Measurements from ENCODE around the gene PLA2R1.
A peak's percentile ranks its signal among the peaks of the same experiment; 100 is the strongest.

The PLA2R1 gene

GRCh38 chr2:159892990-159893810 lies 169.2 kb downstream of the PLA2R1 start:
- H2AK5ac ChIP-seq (ENCODE audit: low read depth, low read length), result no peak overlapping the region
- no peaks in the 10 kb centered on the region for H3K79me1 ChIP-seq (ENCODE audit: low read depth, low read length)
- no peak overlapping the region for H3K14ac ChIP-seq (ENCODE audit: low read length)
- H2BK120ac ChIP-seq (ENCODE audit: low read depth, low read length), result no peak overlapping the region
- H2BK15ac ChIP-seq (ENCODE audit: low read length), result no peak overlapping the region
- no peak overlapping the region for H3K9ac ChIP-seq (ENCODE audit: low read depth, low read length, poor library complexity)
- no peak overlapping the region for H2BK5ac ChIP-seq (ENCODE audit: low read length)
- no peak overlapping the region for H3K27ac ChIP-seq (replicated peaks; ENCODE audit: low read length)
- no peak overlapping the region for H3K18ac ChIP-seq (ENCODE audit: low read length)
- no peaks in the 10 kb centered on the region for H3K9me3 ChIP-seq (replicated peaks in 1 of 2; ENCODE audit: control insufficient read depth in 2 of 2, insufficient read depth in 1 of 2, low read depth in 1 of 2, low read length in 2 of 2)
- no peak for DNase-seq (ENCODE audit: low spot score)
- no peak overlapping the region for H2BK12ac ChIP-seq (ENCODE audit: low read length)
- H3K36me3 ChIP-seq (replicated peaks in 1 of 2; ENCODE audit: control insufficient read depth in 2 of 2, insufficient read depth in 2 of 2, low read length in 2 of 2), result no peaks in the 10 kb centered on the region
- H3K27me3 ChIP-seq (ENCODE audit: control insufficient read depth in 3 of 3, insufficient read depth in 3 of 3, low read depth in 1 of 3, low read length in 3 of 3), result peaks cover 0 to 4% (median 0%) of the 10 kb centered on the region in 3 experiments
- no peaks in the 10 kb centered on the region for H3K4me1 ChIP-seq (ENCODE audit: control insufficient read depth in 2 of 2, insufficient read depth in 1 of 2, low read depth in 1 of 2, low read length in 2 of 2)
- H2AFZ ChIP-seq (ENCODE audit: low read length), result no peak overlapping the region
- no peak overlapping the region for H4K91ac ChIP-seq (ENCODE audit: low read depth, low read length, poor library complexity)
- no peak overlapping the region for H3K4me2 ChIP-seq (ENCODE audit: insufficient read depth, low read length, poor library complexity, severe bottlenecking)
- H3K4ac ChIP-seq (ENCODE audit: low read length), result no peak overlapping the region
- no peak overlapping the region for H4K8ac ChIP-seq (ENCODE audit: low read depth, low read length)
- H3K4me3 ChIP-seq (ENCODE audit: low read length in 2 of 2), result no peak overlapping the region
- H3K23ac ChIP-seq (ENCODE audit: low read depth, low read length, poor library complexity), result no peak overlapping the region
- no CpG with 5 or more reads among the region's 8 CpGs for WGBS, 2 donors (ENCODE audit: extremely low coverage in 2 of 2, insufficient read length in 2 of 2, insufficient replicate concordance in 1 of 2)

- Histone ChIP-seq H3K4me3 (ENCODE audit: low read length in 2 of 2) (no peak overlapping the region), H2BK120ac (ENCODE audit: low read depth, low read length) (no peak overlapping the region), H2AK5ac (ENCODE audit: low read depth, low read length) (no peak overlapping the region), H3K4me2 (ENCODE audit: insufficient read depth, low read length, poor library complexity, severe bottlenecking) (no peak overlapping the region), H2BK12ac (ENCODE audit: low read length) (no peak overlapping the region), H3K9ac (ENCODE audit: low read depth, low read length, poor library complexity) (no peak overlapping the region), H3K36me3 (replicated peaks in 1 of 2; ENCODE audit: control insufficient read depth in 2 of 2, insufficient read depth in 2 of 2, low read length in 2 of 2) (no peaks in the 10 kb centered on the region), H3K27ac (replicated peaks; ENCODE audit: low read length) (no peak overlapping the region), H3K14ac (ENCODE audit: low read length) (no peak overlapping the region), H3K27me3 (ENCODE audit: control insufficient read depth in 3 of 3, insufficient read depth in 3 of 3, low read depth in 1 of 3, low read length in 3 of 3) (peaks cover 0 to 4% (median 0%) of the 10 kb centered on the region in 3 experiments), H3K79me1 (ENCODE audit: low read depth, low read length) (no peaks in the 10 kb centered on the region), H4K91ac (ENCODE audit: low read depth, low read length, poor library complexity) (no peak overlapping the region), H2BK15ac (ENCODE audit: low read length) (no peak overlapping the region), H3K4me1 (ENCODE audit: control insufficient read depth in 2 of 2, insufficient read depth in 1 of 2, low read depth in 1 of 2, low read length in 2 of 2) (no peaks in the 10 kb centered on the region), H2AFZ (ENCODE audit: low read length) (no peak overlapping the region), H3K4ac (ENCODE audit: low read length) (no peak overlapping the region), H3K23ac (ENCODE audit: low read depth, low read length, poor library complexity) (no peak overlapping the region), H3K9me3 (replicated peaks in 1 of 2; ENCODE audit: control insufficient read depth in 2 of 2, insufficient read depth in 1 of 2, low read depth in 1 of 2, low read length in 2 of 2) (no peaks in the 10 kb centered on the region), H2BK5ac (ENCODE audit: low read length) (no peak overlapping the region), H4K8ac (ENCODE audit: low read depth, low read length) (no peak overlapping the region), H3K18ac (ENCODE audit: low read length) (no peak overlapping the region)
- WGBS, 2 donors (ENCODE audit: extremely low coverage in 2 of 2, insufficient read length in 2 of 2, insufficient replicate concordance in 1 of 2), result no CpG with 5 or more reads among the region's 2 CpGs
- no peak for DNase-seq (ENCODE audit: low spot score)
Observed at GRCh38 chr2:159891917-159892730, 170.3 kb downstream of the PLA2R1 start.

GRCh38 chr2:159891267-159891588 lies 171.2 kb downstream of the PLA2R1 start:
- no peaks in the 10 kb centered on the region for H3K36me3 ChIP-seq (replicated peaks in 1 of 2; ENCODE audit: control insufficient read depth in 2 of 2, insufficient read depth in 2 of 2, low read length in 2 of 2)
- H3K79me1 ChIP-seq (ENCODE audit: low read depth, low read length), result no peaks in the 10 kb centered on the region
- no peak overlapping the region for H3K4me3 ChIP-seq (ENCODE audit: low read length in 2 of 2)
- H3K14ac ChIP-seq (ENCODE audit: low read length), result no peak overlapping the region
- H3K27me3 ChIP-seq (ENCODE audit: control insufficient read depth in 3 of 3, insufficient read depth in 3 of 3, low read depth in 1 of 3, low read length in 3 of 3), result peaks cover 0 to 4% (median 0%) of the 10 kb centered on the region in 3 experiments
- no peak overlapping the region for H2AFZ ChIP-seq (ENCODE audit: low read length)
- H3K4me2 ChIP-seq (ENCODE audit: insufficient read depth, low read length, poor library complexity, severe bottlenecking), result no peak overlapping the region
- H2BK120ac ChIP-seq (ENCODE audit: low read depth, low read length), result no peak overlapping the region
- no peak overlapping the region for H3K4ac ChIP-seq (ENCODE audit: low read length)
- H3K9ac ChIP-seq (ENCODE audit: low read depth, low read length, poor library complexity), result no peak overlapping the region
- no peak overlapping the region for H2AK5ac ChIP-seq (ENCODE audit: low read depth, low read length)
- H3K23ac ChIP-seq (ENCODE audit: low read depth, low read length, poor library complexity), result no peak overlapping the region
- no peak overlapping the region for H4K91ac ChIP-seq (ENCODE audit: low read depth, low read length, poor library complexity)
- H2BK12ac ChIP-seq (ENCODE audit: low read length), result no peak overlapping the region
- H3K27ac ChIP-seq (replicated peaks; ENCODE audit: low read length), result no peak overlapping the region
- H2BK5ac ChIP-seq (ENCODE audit: low read length), result no peak overlapping the region
- no peak overlapping the region for H2BK15ac ChIP-seq (ENCODE audit: low read length)
- no peaks in the 10 kb centered on the region for H3K9me3 ChIP-seq (replicated peaks in 1 of 2; ENCODE audit: control insufficient read depth in 2 of 2, insufficient read depth in 1 of 2, low read depth in 1 of 2, low read length in 2 of 2)
- H4K8ac ChIP-seq (ENCODE audit: low read depth, low read length), result no peak overlapping the region
- DNase-seq (ENCODE audit: low spot score), result no peak
- H3K4me1 ChIP-seq (ENCODE audit: control insufficient read depth in 2 of 2, insufficient read depth in 1 of 2, low read depth in 1 of 2, low read length in 2 of 2), result no peaks in the 10 kb centered on the region
- no peak overlapping the region for H3K18ac ChIP-seq (ENCODE audit: low read length)

- no CpG with 5 or more reads among the region's 1 CpG for WGBS, 2 donors (ENCODE audit: extremely low coverage in 2 of 2, insufficient read length in 2 of 2, insufficient replicate concordance in 1 of 2)
- no peak overlapping the region for H3K4me3 ChIP-seq (ENCODE audit: low read length in 2 of 2)
Observed at GRCh38 chr2:159890551-159891266, 171.7 kb downstream of the PLA2R1 start.

More at GRCh38 chr2:159890551-159891266, 171.7 kb downstream of the PLA2R1 start:
- Histone ChIP-seq H3K9ac (ENCODE audit: low read depth, low read length, poor library complexity) (no peak overlapping the region), H3K23ac (ENCODE audit: low read depth, low read length, poor library complexity) (no peak overlapping the region), H3K79me1 (ENCODE audit: low read depth, low read length) (no peaks in the 10 kb centered on the region), H3K27me3 (ENCODE audit: control insufficient read depth in 3 of 3, insufficient read depth in 3 of 3, low read depth in 1 of 3, low read length in 3 of 3) (peaks cover 0 to 4% (median 0%) of the 10 kb centered on the region in 3 experiments), H3K4ac (ENCODE audit: low read length) (no peak overlapping the region), H4K8ac (ENCODE audit: low read depth, low read length) (no peak overlapping the region), H3K9me3 (replicated peaks in 1 of 2; ENCODE audit: control insufficient read depth in 2 of 2, insufficient read depth in 1 of 2, low read depth in 1 of 2, low read length in 2 of 2) (no peaks in the 10 kb centered on the region), H2AFZ (ENCODE audit: low read length) (no peak overlapping the region), H3K27ac (replicated peaks; ENCODE audit: low read length) (no peak overlapping the region), H2BK15ac (ENCODE audit: low read length) (no peak overlapping the region), H2BK120ac (ENCODE audit: low read depth, low read length) (no peak overlapping the region), H2BK12ac (ENCODE audit: low read length) (no peak overlapping the region), H3K36me3 (replicated peaks in 1 of 2; ENCODE audit: control insufficient read depth in 2 of 2, insufficient read depth in 2 of 2, low read length in 2 of 2) (no peaks in the 10 kb centered on the region), H2BK5ac (ENCODE audit: low read length) (no peak overlapping the region), H4K91ac (ENCODE audit: low read depth, low read length, poor library complexity) (no peak overlapping the region), H3K18ac (ENCODE audit: low read length) (no peak overlapping the region), H3K14ac (ENCODE audit: low read length) (peak overlapping the region; percentile 39), H3K4me1 (ENCODE audit: control insufficient read depth in 2 of 2, insufficient read depth in 1 of 2, low read depth in 1 of 2, low read length in 2 of 2) (no peaks in the 10 kb centered on the region), H2AK5ac (ENCODE audit: low read depth, low read length) (no peak overlapping the region), H3K4me2 (ENCODE audit: insufficient read depth, low read length, poor library complexity, severe bottlenecking) (no peak overlapping the region)
- DNase-seq (ENCODE audit: low spot score), result no peak

Data from neuronal stem cell (in vitro differentiated cells).